Measurements from ENCODE around the gene TSNAXIP1.
"Not testable (repeated sequence)": the region's sequence is repeated elsewhere in the genome, so short reads cannot be mapped to it uniquely, and the experiment has no call there.

The TSNAXIP1 gene

DNA sequence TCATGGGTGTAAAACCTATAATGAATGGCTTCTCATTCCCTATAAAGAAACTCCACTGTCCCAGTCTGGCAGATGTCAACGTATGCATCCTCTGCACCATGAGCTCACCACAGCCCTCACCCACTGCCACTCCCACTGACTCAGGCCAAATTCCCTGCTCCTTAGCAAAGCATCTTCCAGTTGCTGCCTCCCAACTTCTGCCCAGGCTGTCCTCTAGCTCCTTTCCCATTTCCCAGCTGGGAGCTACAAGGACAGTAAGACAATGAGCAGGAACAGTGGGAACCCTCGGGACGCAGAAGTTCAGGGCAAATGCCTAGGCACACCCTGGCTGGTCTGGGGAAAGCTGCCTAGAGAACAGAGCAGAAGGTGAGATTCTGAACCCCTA is 26.3 kb downstream of the TSNAXIP1 start:
- peak overlapping the region; percentile 71 for H3K4me3 ChIP-seq (ENCODE audit: low read length)
- TF ChIP-seq, protein P1, sequence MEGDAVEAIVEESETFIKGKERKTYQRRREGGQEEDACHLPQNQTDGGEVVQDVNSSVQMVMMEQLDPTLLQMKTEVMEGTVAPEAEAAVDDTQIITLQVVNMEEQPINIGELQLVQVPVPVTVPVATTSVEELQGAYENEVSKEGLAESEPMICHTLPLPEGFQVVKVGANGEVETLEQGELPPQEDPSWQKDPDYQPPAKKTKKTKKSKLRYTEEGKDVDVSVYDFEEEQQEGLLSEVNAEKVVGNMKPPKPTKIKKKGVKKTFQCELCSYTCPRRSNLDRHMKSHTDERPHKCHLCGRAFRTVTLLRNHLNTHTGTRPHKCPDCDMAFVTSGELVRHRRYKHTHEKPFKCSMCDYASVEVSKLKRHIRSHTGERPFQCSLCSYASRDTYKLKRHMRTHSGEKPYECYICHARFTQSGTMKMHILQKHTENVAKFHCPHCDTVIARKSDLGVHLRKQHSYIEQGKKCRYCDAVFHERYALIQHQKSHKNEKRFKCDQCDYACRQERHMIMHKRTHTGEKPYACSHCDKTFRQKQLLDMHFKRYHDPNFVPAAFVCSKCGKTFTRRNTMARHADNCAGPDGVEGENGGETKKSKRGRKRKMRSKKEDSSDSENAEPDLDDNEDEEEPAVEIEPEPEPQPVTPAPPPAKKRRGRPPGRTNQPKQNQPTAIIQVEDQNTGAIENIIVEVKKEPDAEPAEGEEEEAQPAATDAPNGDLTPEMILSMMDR (IDR thresholded peaks at IDR 0.05; ENCODE audit: insufficient read depth, low read depth, low read length, missing control alignments) = no peak
- peak; percentile 90 for DNase-seq (ENCODE audit: low read depth)

DNA sequence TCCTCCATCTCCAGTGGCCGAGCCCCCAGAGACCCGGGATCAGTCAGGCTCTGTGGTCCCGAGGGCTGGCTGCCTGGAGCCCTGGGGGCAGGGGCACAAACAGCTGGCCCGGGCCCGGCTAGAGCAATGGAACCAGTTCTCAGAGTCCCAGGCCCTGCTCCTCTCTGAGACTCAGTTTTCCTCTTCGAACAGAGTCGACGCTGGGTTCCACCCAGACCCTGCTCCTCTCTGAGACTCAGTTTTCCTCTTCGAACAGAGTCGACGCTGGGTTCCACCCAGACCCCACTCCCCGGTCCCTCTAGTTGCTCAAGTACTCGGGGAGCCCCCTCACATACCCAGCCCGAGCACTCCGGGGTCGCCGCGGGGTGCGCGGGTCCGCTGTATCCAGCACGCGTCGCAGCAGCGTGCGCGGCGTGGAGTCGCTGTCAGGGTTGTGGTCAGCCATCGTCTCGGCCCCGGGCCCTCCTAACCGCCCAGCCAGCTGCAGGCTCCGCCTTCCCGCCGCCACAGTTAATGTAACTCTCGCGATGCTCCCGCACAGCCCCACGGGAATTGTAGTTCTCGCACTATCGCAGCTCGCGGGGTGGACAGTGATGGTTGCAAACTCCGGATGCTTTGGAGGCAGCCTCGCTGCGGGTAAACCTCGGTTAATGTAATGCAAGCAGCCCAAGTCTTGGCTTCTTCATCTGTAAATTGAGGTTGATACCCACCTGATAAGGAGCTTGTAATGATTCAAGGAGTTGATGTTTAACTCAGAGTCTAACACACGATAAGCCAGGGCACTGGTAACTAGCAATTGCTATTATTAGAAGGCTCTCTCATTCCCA is 26.9 kb downstream of the TSNAXIP1 start:
- TF ChIP-seq, protein P1 (IDR thresholded peaks at IDR 0.05; ENCODE audit: insufficient read depth, low read depth, low read length, missing control alignments) = no peak
- peak; percentile 86 for DNase-seq (ENCODE audit: low read depth)
- H3K4me3 ChIP-seq (ENCODE audit: low read length) = peak overlapping the region; percentile 71

DNA sequence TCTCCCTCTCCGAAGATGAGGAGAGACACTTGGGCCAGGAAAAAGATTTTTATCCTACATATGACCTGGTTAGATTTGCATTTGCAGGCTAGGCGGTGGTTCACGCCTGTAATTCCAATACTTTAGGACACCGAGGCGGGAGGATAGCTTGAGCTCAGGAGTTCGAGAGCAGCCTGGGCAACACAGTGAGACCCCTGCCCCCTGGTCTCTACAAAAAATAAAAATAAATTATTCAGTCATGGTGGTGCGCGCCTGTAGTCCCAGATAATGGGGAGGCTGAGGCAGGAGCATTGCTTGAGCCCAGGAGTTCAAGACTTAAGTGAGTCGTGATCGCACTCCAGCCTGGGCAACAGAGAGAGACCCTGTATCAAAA is 27.5 kb downstream of the TSNAXIP1 start:
- H3K4me3 ChIP-seq (ENCODE audit: low read length) = peak overlapping the region; percentile 71
- no peak for DNase-seq (ENCODE audit: low read depth)
- TF ChIP-seq, protein P1 (IDR thresholded peaks at IDR 0.05; ENCODE audit: insufficient read depth, low read depth, low read length, missing control alignments) = no peak

DNA sequence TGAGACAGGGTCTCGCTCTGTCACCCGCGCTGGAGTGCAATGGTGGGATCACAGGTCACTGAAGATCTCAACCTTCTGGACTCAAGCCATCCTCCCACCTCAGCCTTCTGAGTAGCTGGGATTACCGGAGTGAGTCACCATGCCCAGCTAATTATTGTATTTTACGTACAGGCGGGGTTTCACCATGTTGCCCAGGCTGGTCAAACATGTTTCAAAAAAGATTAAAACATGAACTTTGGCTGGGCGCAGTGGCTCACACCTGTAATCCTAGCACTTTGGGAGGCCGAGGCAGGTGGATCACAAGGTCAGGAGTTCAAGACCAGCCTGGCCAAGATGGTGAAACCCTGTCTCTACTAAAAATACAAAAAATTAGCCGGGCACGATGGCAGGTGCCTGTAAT is 30.5 kb downstream of the TSNAXIP1 start:
- peak; percentile 41 for DNase-seq (ENCODE audit: low read depth)
- H3K4me3 ChIP-seq (ENCODE audit: low read length) = not testable (repeated sequence)

DNA sequence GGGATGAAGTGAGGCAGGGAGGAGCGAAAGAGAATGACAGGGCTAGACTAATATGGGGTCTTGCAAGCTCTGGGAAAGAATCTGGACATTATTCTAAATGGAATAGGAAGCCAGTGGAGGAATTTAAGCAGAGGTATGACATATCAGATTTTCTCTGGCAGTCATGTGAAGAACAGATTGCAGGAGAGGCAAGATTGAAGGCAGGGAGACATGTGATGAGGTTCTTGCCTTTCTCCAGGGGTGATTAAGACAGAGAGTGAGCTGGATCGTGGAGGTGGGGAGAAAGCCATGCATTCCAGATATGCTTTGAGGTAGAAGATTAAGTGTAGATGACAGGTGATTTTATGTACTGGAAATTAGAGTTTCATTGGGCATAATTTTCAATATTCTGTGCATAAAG is 31.1 kb downstream of the TSNAXIP1 start:
- TF ChIP-seq, protein P1 (IDR thresholded peaks at IDR 0.05; ENCODE audit: insufficient read depth, low read depth, low read length, missing control alignments) = no peak
- no peak for DNase-seq (ENCODE audit: low read depth)
- H3K4me3 ChIP-seq (ENCODE audit: low read length) = no peak overlapping the region

DNA sequence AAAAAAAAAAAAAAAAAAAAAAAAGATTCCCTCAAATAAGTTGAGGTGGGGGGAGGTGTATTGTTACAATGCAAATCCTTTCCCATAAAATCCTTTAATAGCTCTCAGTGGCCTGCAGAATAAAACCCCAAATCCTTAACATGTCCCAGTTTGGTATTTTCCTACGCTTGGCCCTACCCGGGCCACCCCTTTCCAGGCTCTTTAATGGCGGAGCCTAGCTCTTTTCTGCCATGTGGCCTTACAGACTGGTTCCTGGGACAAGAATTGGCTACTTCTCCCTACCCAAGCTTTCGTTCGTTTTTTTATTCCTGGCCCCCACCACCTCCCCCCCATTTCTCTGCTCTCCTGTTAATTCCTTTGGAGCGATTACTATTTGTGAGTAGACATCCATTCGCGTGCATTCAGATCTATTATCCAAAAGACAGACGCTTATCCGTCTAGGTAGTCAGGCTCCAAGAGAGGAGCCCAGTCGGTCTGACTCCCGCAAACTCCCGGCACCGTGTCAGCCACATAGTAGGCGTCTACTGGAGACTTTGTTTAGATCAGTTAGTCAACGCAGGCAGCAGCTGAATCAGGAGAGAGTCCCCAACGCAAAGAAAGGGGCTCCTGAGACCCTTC is 34.6 kb downstream of the TSNAXIP1 start:
- H3K4me3 ChIP-seq (ENCODE audit: low read length) = peak overlapping the region; percentile 92
- TF ChIP-seq, protein P1 (IDR thresholded peaks at IDR 0.05; ENCODE audit: insufficient read depth, low read depth, low read length, missing control alignments) = no peak
- no peak for DNase-seq (ENCODE audit: low read depth)

DNA sequence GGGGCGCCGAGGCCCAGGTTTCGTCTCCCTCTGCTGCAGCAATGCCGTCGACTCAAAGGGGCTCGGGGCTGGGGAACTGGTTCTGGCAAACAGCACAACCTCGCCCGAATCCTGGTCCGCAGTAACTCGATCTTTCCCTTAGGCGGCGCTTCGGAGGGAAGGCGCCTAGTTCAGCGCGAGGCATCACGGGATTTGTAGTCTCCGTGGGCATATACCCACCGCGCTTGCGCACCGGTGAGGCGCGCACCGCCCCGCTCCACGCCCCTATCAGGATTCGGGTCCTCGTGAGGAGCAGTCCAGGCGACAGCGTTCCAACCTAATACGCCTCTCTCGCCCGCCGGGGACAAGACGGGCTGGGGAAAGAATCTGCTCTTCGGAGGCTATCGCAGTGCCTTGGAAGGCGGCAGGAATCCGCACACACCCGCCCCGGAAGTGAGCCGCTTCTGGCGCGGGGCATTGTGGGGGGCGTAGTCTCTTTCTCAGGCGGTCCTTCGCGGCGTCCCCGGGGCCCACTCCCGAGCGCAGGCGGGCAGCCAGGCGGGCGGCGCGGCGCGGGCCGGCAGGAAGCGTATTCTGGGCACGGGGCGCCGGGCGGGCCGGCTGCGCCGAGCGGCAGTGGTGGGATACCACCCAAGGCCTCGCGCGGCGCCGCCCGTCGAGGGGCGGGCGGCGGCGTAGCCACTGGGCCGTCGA is 35.3 kb downstream of the TSNAXIP1 start, which contains the start of gene THAP11:
Gene THAP11 (plus strand): TSS at position 505 of the 693 bp plus-strand sequence. CDS start 235 bp downstream, outside the sequence.
- DNase-seq (ENCODE audit: low read depth) = peak; percentile 96

More for the DNA sequence above, 35.3 kb downstream of the TSNAXIP1 start, which contains the start of gene THAP11:
- TF ChIP-seq, protein P1 (IDR thresholded peaks at IDR 0.05; ENCODE audit: insufficient read depth, low read depth, low read length, missing control alignments) = peak; percentile 83
- H3K4me3 ChIP-seq (ENCODE audit: low read length) = peak within 1 kb of the TSS; percentile 92

Data from epithelial cell of esophagus (primary cell).